HepG2 (cell line): Measurements from ENCODE around the gene VTN. TPM values are rescaled to one million over a fixed set of nuclear protein-coding genes. Genes with fewer than 3 reads are reported as not detected.

Experiments used
- CAMTA2 ChIP-seq: sonication (generic); formaldehyde crosslinking; IDR thresholded peaks from 2 replicates; pipeline ENCODE4 v1.4.0; 2020; ENCODE audit warnings: mild to moderate bottlenecking, missing genetic modification reagents, borderline replicate concordance
- CCDC6 ChIP-seq: sonication (generic); formaldehyde crosslinking; IDR thresholded peaks from 2 replicates; pipeline ENCODE4 v1.8.1; 2022; ENCODE audit warnings: mild to moderate bottlenecking, missing genetic modification reagents, moderate library complexity
- FOXK2 ChIP-seq: fragments of 450-650 bp; IDR thresholded peaks from 2 replicates; pipeline ENCODE4 v1.6.1; 2016
- GLMP ChIP-seq: sonication (generic); formaldehyde crosslinking; IDR thresholded peaks from 2 replicates; pipeline ENCODE4 v1.9.0; 2021; ENCODE audit warnings: missing genetic modification reagents, mild to moderate bottlenecking, borderline replicate concordance
- NR0B2 ChIP-seq: sonication (generic); formaldehyde crosslinking; IDR thresholded peaks from 2 replicates; pipeline ENCODE4 v1.4.0; 2020; ENCODE audit warnings: mild to moderate bottlenecking, missing genetic modification reagents
- SATB2 ChIP-seq: sonication (generic); formaldehyde crosslinking; IDR thresholded peaks from 2 replicates; pipeline ENCODE4 v1.5.0; 2020; ENCODE audit warnings: missing genetic modification reagents
- ZBTB21 ChIP-seq: sonication (generic); formaldehyde crosslinking; IDR thresholded peaks from 2 replicates; pipeline ENCODE4 v1.4.0; 2020; ENCODE audit warnings: missing genetic modification reagents
- ZNF20 ChIP-seq: sonication (generic); formaldehyde crosslinking; IDR thresholded peaks from 2 replicates; pipeline ENCODE4 v1.4.0; 2020; ENCODE audit warnings: mild to moderate bottlenecking, moderate library complexity, missing genetic modification reagents
- ZNF235 ChIP-seq: sonication (generic); formaldehyde crosslinking; IDR thresholded peaks from 2 replicates; pipeline ENCODE4 v1.8.1; 2023; ENCODE audit warnings: mild to moderate bottlenecking, missing genetic modification reagents, borderline replicate concordance
- ZNF558 ChIP-seq: sonication (generic); formaldehyde crosslinking; IDR thresholded peaks from 2 replicates; pipeline ENCODE4 v1.9.0; 2022; ENCODE audit warnings: mild to moderate bottlenecking, missing genetic modification reagents, borderline replicate concordance
- ZNF710 ChIP-seq: sonication (generic); formaldehyde crosslinking; IDR thresholded peaks from 2 replicates; pipeline ENCODE4 v1.5.0; 2020; ENCODE audit warnings: mild to moderate bottlenecking, missing genetic modification reagents, borderline replicate concordance
- ZNF776 ChIP-seq: sonication (generic); formaldehyde crosslinking; IDR thresholded peaks from 2 replicates; pipeline ENCODE4 v1.4.0; 2020; ENCODE audit warnings: mild to moderate bottlenecking, missing genetic modification reagents
- ZXDC ChIP-seq: sonication (generic); formaldehyde crosslinking; IDR thresholded peaks from 2 replicates; pipeline ENCODE4 v1.5.0; 2020; ENCODE audit warnings: mild to moderate bottlenecking, missing genetic modification reagents
- polyA plus RNA-seq, 8 experiments: library from polyadenylated mRNA; depleted of rRNA in 3 of 8; stranded (reverse) in 7 of 8; unstranded in 1 of 8; fragments of >200 nt; fragmentation: Illumina TruSeq in 4 of 8; extraction: Trizol in 4 of 8; gene quantifications; 2 replicates each; pipeline versions ENCODE4 v1.2.1 to v1.2.3, GENCODE V29; 2011 to 2016; ENCODE audit warnings: low read depth in 4 of 8, missing spikeins in 1 of 8, mixed read lengths in 1 of 8; ENCODE audit not compliant: insufficient read depth in 1 of 8
- total RNA-seq, 5 experiments: library from RNA; depleted of rRNA; stranded (reverse); fragments of >200 nt; fragmentation: Illumina TruSeq; extraction: Trizol; gene quantifications; 2 replicates each; pipeline ENCODE4 v1.2.3, GENCODE V29; 2016; ENCODE audit warnings: low read depth in 1 of 5

Gene VTN
- total and polyA plus RNA-seq, 2 of the 13 experiments (the other 11 are each of a cell fraction or from before 2014, with no cell fraction given), result 108 to 131 TPM

- 0 out of 2 replicates have a peak, but pooled peaks have one; percentile 25 for TF ChIP-seq CAMTA2 (CRISPR knock-in tag)
- 0 out of 2 replicates have a peak, but pooled peaks have one; percentile 14 for TF ChIP-seq ZNF235
- TF ChIP-seq NR0B2 (CRISPR knock-in tag), result 0 out of 2 replicates have a peak, but pooled peaks have one; percentile 6
- no peak for TF ChIP-seq SATB2 (CRISPR knock-in tag)
- no peak for TF ChIP-seq FOXK2
- TF ChIP-seq ZNF710 (CRISPR knock-in tag), result 0 out of 2 replicates have a peak, but pooled peaks have one; percentile 11
- TF ChIP-seq ZBTB21 (CRISPR knock-in tag), result no peak
- no peak; the same call in 1 of the 2 replicates for TF ChIP-seq ZNF20 (CRISPR knock-in tag)
- TF ChIP-seq CCDC6 (CRISPR knock-in tag), result 0 out of 2 replicates have a peak, but pooled peaks have one; percentile 36
- peak; percentile 27; the same call in 1 of the 2 replicates for TF ChIP-seq GLMP (CRISPR knock-in tag)
- TF ChIP-seq ZNF558 (CRISPR knock-in tag), result peak; percentile 59; the same call in 1 of the 2 replicates
- TF ChIP-seq ZXDC (CRISPR knock-in tag), result 0 out of 2 replicates have a peak, but pooled peaks have one; percentile 11
- TF ChIP-seq ZNF776 (CRISPR knock-in tag), result 0 out of 2 replicates have a peak, but pooled peaks have one; percentile 61
Observed at GRCh38 chr17:28334666-28335200, 35.4 kb downstream of the VTN start (continued).
